ENCODE measurements around the gene TMEM94. TPM values are rescaled to one million over a fixed set of nuclear protein-coding genes. Genes with fewer than 3 reads are reported as not detected.
"Not testable (repeated sequence)": the region's sequence is repeated elsewhere in the genome, so short reads cannot be mapped to it uniquely, and the experiment has no call there.

TMEM94 gene
- total RNA-seq, 4 donors from 2014 or later = 31.0 to 50.3 (median 42.8) TPM

DNA sequence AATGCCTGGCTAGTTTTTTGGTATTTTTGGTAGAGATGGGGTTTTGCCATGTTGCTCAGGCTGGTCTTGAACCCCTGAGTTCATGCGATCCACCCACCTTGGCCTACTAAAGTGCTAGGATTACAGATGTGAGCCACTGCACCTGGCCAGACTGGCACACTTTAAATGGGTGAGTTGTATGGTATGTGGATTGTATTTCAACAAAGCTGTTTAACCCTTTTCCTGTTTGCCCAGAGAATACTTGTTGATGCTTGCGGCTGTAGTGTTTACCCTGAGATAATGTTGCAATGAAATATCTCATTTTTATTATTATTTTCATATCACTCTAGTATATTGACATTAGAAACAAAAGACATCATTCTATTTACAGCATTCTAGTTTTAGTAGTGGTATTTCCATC, 17.1 kb upstream of the TMEM94 start:
- H3K27ac ChIP-seq = no peak overlapping the region
- H3K27me3 ChIP-seq = no peaks in the 10 kb centered on the region
- no peaks in the 10 kb centered on the region for H3K36me3 ChIP-seq
- TF ChIP-seq POLR2AphosphoS5 (IDR thresholded peaks at IDR 0.05) = no peak
- no peak for TF ChIP-seq POLR2A (IDR thresholded peaks at IDR 0.05)
- 94 to 100% methylated on average over 1 to 2 of the region's 2 CpGs for WGBS, 2 donors (ENCODE audit: low coverage in 1 of 2)
- ATAC-seq = no peak
- peaks cover 0 to 15% (median 3%) of the 10 kb centered on the region in 3 donors for H3K4me1 ChIP-seq
- no peaks in the 10 kb centered on the region for H3K9me3 ChIP-seq
- no peak overlapping the region for H3K4me3 ChIP-seq

DNA sequence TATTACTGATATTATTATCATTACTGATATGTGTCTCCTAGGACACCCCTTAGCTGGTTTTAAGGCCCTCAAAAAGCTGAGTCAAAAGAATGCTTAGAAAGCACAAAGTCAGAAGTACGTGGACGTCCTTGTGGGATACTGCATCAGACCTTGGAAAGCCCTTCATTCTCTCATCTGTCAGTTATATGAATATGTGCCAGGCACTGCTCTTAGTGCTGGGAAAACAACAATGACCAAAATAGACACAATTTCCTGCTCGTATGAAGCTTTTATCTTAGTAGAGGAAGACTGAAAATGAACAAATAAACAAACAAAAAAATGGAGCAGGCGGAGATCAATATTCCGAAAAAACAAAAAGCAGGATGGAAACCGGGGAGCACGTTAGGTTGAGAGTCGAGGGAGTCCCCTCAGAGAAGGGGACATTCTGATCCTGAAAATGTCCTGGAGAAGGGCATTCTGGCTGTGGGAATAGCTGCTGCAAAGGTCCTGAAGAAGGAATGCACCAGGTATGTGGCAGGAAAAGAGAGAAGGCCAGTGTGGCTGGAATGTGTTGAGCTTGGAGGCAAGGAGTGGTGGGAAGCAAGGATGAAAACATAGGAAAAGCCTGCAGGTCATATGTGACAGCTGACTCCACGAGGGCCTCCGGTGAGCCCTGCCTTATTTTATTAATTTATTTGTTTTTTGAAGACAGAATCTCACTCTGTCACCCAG, 15.5 kb upstream of the TMEM94 start:
- peaks cover 0 to 24% (median 3%) of the 10 kb centered on the region in 3 donors for H3K4me1 ChIP-seq
- H3K9me3 ChIP-seq = no peaks in the 10 kb centered on the region
- WGBS, 2 donors (ENCODE audit: low coverage in 1 of 2) = 55 to 60% methylated on average over 10 of the region's 10 CpGs
- H3K27ac ChIP-seq = peak overlapping the region in 3 of 4 donors; percentile 52 to 86 (median 78)
- H3K36me3 ChIP-seq = no peaks in the 10 kb centered on the region
- TF ChIP-seq POLR2A (IDR thresholded peaks at IDR 0.05) (no peak), POLR2AphosphoS5 (IDR thresholded peaks at IDR 0.05) (peak; percentile 67)
- no peaks in the 10 kb centered on the region for H3K27me3 ChIP-seq
- no peak overlapping the region for H3K4me3 ChIP-seq
- no peak for ATAC-seq

- TF ChIP-seq, protein P1, sequence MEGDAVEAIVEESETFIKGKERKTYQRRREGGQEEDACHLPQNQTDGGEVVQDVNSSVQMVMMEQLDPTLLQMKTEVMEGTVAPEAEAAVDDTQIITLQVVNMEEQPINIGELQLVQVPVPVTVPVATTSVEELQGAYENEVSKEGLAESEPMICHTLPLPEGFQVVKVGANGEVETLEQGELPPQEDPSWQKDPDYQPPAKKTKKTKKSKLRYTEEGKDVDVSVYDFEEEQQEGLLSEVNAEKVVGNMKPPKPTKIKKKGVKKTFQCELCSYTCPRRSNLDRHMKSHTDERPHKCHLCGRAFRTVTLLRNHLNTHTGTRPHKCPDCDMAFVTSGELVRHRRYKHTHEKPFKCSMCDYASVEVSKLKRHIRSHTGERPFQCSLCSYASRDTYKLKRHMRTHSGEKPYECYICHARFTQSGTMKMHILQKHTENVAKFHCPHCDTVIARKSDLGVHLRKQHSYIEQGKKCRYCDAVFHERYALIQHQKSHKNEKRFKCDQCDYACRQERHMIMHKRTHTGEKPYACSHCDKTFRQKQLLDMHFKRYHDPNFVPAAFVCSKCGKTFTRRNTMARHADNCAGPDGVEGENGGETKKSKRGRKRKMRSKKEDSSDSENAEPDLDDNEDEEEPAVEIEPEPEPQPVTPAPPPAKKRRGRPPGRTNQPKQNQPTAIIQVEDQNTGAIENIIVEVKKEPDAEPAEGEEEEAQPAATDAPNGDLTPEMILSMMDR (IDR thresholded peaks at IDR 0.05) = no peak
- TF ChIP-seq POLR2A (IDR thresholded peaks at IDR 0.05) (no peak), POLR2AphosphoS5 (IDR thresholded peaks at IDR 0.05) (no peak), EP300 (IDR thresholded peaks at IDR 0.05) (no peak)
- H3K9me3 ChIP-seq = no peaks in the 10 kb centered on the region
- H3K4me3 ChIP-seq = no peak overlapping the region
- 88 to 100% methylated on average over 3 to 4 of the region's 4 CpGs for WGBS, 2 donors (ENCODE audit: low coverage in 1 of 2)
- no peaks in the 10 kb centered on the region for H3K27me3 ChIP-seq
- H3K4me1 ChIP-seq = peaks cover 0 to 24% (median 3%) of the 10 kb centered on the region in 3 donors
- peak overlapping the region in 3 of 4 donors; percentile 58 to 86 (median 78) for H3K27ac ChIP-seq
- no peaks in the 10 kb centered on the region for H3K36me3 ChIP-seq
- ATAC-seq = no peak
Observed at GRCh38 chr17:75442168-75443103, 14.0 kb upstream of the TMEM94 start.

DNA sequence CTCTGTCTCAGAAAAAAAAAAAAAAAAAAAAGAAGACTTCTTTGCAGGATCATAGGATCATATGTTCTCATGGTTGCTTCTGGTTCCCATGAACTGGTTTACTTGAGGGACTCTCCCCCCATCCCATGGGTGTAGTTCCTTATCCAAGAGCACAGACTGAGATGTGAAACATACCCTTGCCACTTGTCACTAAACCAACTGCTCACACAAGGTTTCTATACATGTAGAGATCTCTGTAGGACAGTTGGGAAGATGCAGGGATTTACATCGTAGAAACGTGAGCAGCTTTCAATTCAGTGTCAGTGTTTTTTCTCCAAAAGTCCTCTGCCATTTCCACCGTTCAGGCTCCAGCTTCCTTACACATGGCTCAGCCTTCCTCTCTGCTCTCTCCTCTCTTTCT, 11.1 kb upstream of the TMEM94 start:
- Histone ChIP-seq H3K27ac (peak overlapping the region in 3 of 4 donors; percentile 78 to 89 (median 86)), H3K4me3 (no peak overlapping the region), H3K4me1 (peaks cover 0 to 24% (median 3%) of the 10 kb centered on the region in 3 donors), H3K27me3 (no peaks in the 10 kb centered on the region), H3K36me3 (no peaks in the 10 kb centered on the region), H3K9me3 (no peaks in the 10 kb centered on the region)
- WGBS, 2 donors (ENCODE audit: low coverage in 1 of 2) = 70% methylated on average over 3 of the region's 3 CpGs; no CpG with 5 or more reads in 1 of the 2 donors
- TF ChIP-seq, protein P1 (IDR thresholded peaks at IDR 0.05) = no peak
- no peak for TF ChIP-seq POLR2A (IDR thresholded peaks at IDR 0.05)
- TF ChIP-seq POLR2AphosphoS5 (IDR thresholded peaks at IDR 0.05) = no peak
- no peak for TF ChIP-seq EP300 (IDR thresholded peaks at IDR 0.05)
- ATAC-seq = no peak

DNA sequence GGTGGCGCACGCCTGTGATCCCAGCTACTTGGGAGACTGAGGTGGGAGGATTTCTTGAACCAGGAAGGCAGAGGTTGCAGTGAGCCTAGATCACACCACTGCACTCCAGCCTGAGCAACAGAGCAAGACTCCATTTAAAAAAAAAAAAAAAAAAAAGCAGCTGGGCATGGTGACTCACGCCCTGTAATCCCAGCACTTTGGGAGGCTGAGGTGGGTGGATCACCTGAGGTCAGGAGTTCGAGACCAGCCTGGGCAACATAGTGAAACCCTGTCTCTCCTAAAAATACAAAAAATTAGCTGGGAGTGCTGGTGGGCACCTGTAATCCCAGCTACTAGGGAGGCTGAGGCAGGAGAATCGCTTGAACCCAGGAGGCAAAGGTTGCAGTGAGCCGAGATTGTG, 10.5 kb upstream of the TMEM94 start:
- not testable (repeated sequence) for H3K4me3 ChIP-seq, H3K27me3 ChIP-seq, ATAC-seq, H3K27ac ChIP-seq, H3K36me3 ChIP-seq, H3K9me3 ChIP-seq
- 83% methylated on average over 4 of the region's 6 CpGs for WGBS, 2 donors (ENCODE audit: low coverage in 1 of 2)
- peaks cover 0 to 24% (median 3%) of the 10 kb centered on the region in 3 donors for H3K4me1 ChIP-seq

Data from gastroesophageal sphincter (tissue), 4 donors.